GM12878 (cell line): Measurements from ENCODE around the gene ELAVL2. TPM values are rescaled to one million over a fixed set of nuclear protein-coding genes. Genes with fewer than 3 reads are reported as not detected.

ENCODE experiments used
- ATAC-seq: fragments of 200-7000 bp; cut with Tn5 transposase; 3 replicates; pipeline ENCODE4 v1.9.1; 2020; ENCODE audit warnings: mild to moderate bottlenecking, moderate library complexity
- BruUV-seq: library from RNA; stranded (reverse); fragments of 400-500 nt; replicated peaks from 2 replicates; lab custom pipeline; 2021; lab: Mats Ljungman, UMichigan
- CTCF ChIA-PET: fragments of 300-600 bp; sonication (Branson Sonifier 250); formaldehyde crosslinking; extraction: SDS; loops from one replicate; lab custom pipeline; 2021; ENCODE audit warnings: inconsistent platforms; lab: Yijun Ruan, JAX
- POLR2A ChIA-PET: fragments of 350-600 bp; formaldehyde crosslinking; extraction: SDS; loops from one replicate; lab custom pipeline; 2021; ENCODE audit warnings: inconsistent platforms; lab: Charles Lee
- RAD21 ChIA-PET: fragments of 300-600 bp; sonication (Branson Sonifier 250); formaldehyde crosslinking; loops from one replicate; lab custom pipeline; 2023; ENCODE audit warnings: antibody characterized with exemption; ENCODE audit not compliant: unreplicated experiment; lab: Charles Lee
- SMC1A ChIA-PET: fragments of 300-600 bp; sonication (Branson Sonifier 250); formaldehyde crosslinking; loops from one replicate; lab custom pipeline; 2023; ENCODE audit not compliant: unreplicated experiment, uncharacterized antibody; lab: Charles Lee
- DNase-seq: peaks from one replicate; pipeline ENCODE4 v3.0.0-alpha.2; 2011; ENCODE audit warnings: low read depth, low spot score
- FAIRE-seq: peaks from 3 replicates; lab custom pipeline; 2011; peaks lifted over from hg19 to GRCh38; lab: Jason Lieb, UNC
- H2AFZ ChIP-seq: 2 replicates; pipeline ENCODE4 v1.6.0; 2011; ENCODE audit warnings: low read depth, low read length, control low read depth; ENCODE audit not compliant: control insufficient read depth
- H3K27ac ChIP-seq: 2 replicates; pipeline ENCODE4 v1.5.1; 2011; ENCODE audit warnings: control low read depth; ENCODE audit not compliant: control insufficient read depth, insufficient read depth
- H3K27me3 ChIP-seq, 2 experiments: replicated peaks in 1 of 2; 2 replicates each; pipeline versions ENCODE4 v1.6.0 to v1.6.1; 2011; ENCODE audit warnings: low read length in 1 of 2; ENCODE audit not compliant: control insufficient read depth in 2 of 2, insufficient read depth in 2 of 2
- H3K36me3 ChIP-seq, 2 experiments: 2 replicates each; pipeline ENCODE4 v1.5.1; 2011; ENCODE audit warnings: low read length in 1 of 2; ENCODE audit not compliant: control insufficient read depth in 2 of 2, insufficient read depth in 2 of 2
- H3K4me1 ChIP-seq: 2 replicates; pipeline ENCODE4 v1.6.1; 2011; ENCODE audit warnings: mild to moderate bottlenecking, low read length, moderate library complexity, mixed read lengths; ENCODE audit not compliant: control insufficient read depth, insufficient read depth
- H3K4me2 ChIP-seq: 2 replicates; pipeline ENCODE4 v1.6.0; 2011; ENCODE audit warnings: control low read depth; ENCODE audit not compliant: control insufficient read depth, insufficient read depth
- H3K4me3 ChIP-seq: fragments of 200-600 bp; sonication (generic); 2 replicates; pipeline ENCODE4 v1.5.1; 2016
- H3K79me2 ChIP-seq: 2 replicates; pipeline ENCODE4 v1.6.0; 2011; ENCODE audit warnings: low read length; ENCODE audit not compliant: control insufficient read depth, insufficient read depth
- H3K9ac ChIP-seq: 2 replicates; pipeline ENCODE4 v1.8.0; 2011; ENCODE audit warnings: low read length, control low read depth, mixed read lengths; ENCODE audit not compliant: control insufficient read depth, insufficient read depth
- H3K9me3 ChIP-seq: replicated peaks from 3 replicates; pipeline ENCODE4 v1.5.1; 2011; ENCODE audit warnings: mild to moderate bottlenecking, low read length; ENCODE audit not compliant: control insufficient read depth, insufficient read depth
- H4K20me1 ChIP-seq: 2 replicates; pipeline ENCODE4 v1.6.0; 2011; ENCODE audit not compliant: control insufficient read depth, insufficient read depth
- GATAD2B ChIP-seq: fragments of 450-650 bp; conservative IDR thresholded peaks from 2 replicates; pipeline ENCODE4 v1.6.1; 2017; ENCODE audit warnings: low read depth, mild to moderate bottlenecking, moderate library complexity
- MYB ChIP-seq: fragments of 150-350 bp; IDR thresholded peaks from 2 replicates; pipeline ENCODE4 v1.6.1; 2014; ENCODE audit warnings: mild to moderate bottlenecking, low read depth, low read length, borderline replicate concordance
- TAF1 ChIP-seq: IDR thresholded peaks from 2 replicates; pipeline ENCODE4 v1.6.1; 2011; ENCODE audit warnings: mild to moderate bottlenecking, low read depth, low read length, borderline replicate concordance
- WGBS: methylation state at CpG from one replicate; pipeline ENCODE4 v1.1.6; 2016; ENCODE audit warnings: low lambda C conversion rate; ENCODE audit not compliant: insufficient replicate concordance, insufficient coverage; ENCODE audit errors: missing lambda C conversion rate; 5-methylcytosine and 5-hydroxymethylcytosine counted together
- in situ Hi-C: fragments of 300-500 bp; cut with MboI; formaldehyde crosslinking; loops from 9 replicates; pipeline ENCODE4 v1.14.3; 2018; ENCODE audit warnings: mixed read lengths
- intact Hi-C: fragments of 100-400 bp; cut with micrococcal nuclease; formaldehyde crosslinking; loops from one replicate; pipeline ENCODE4 v1.14.2; 2022; ENCODE audit not compliant: unreplicated experiment
- polyA plus RNA-seq, 11 experiments: library from polyadenylated mRNA; depleted of rRNA in 4 of 11; unstranded in 6 of 11; stranded (reverse) in 5 of 11; fragments of >200 nt; fragmentation: Nextera tagmentation in 4 of 11; fragmentation: Illumina TruSeq in 1 of 11; extraction: Ambion mirVana in 4 of 11; extraction: Trizol in 1 of 11; gene quantifications; 1 replicate in 1 of 11; 2 replicates in 10 of 11; pipeline versions ENCODE4 v1.2.1 to v1.2.3, GENCODE V29; 2011 to 2016; ENCODE audit warnings: inconsistent platforms in 2 of 11, missing spikeins in 2 of 11, low read depth in 1 of 11
- total RNA-seq, 4 experiments: library from RNA; depleted of rRNA in 3 of 4; stranded (reverse); fragments of >200 nt in 3 of 4; fragmentation: Illumina TruSeq in 1 of 4; extraction: Trizol in 1 of 4; gene quantifications; 2 replicates each; pipeline versions ENCODE4 v1.2.1 to v1.2.3, GENCODE V29; 2013 to 2021
- TF ChIP-seq, protein P1 (sequence below): IDR thresholded peaks from 2 replicates; pipeline ENCODE4 v1.6.1; 2012; ENCODE audit warnings: mild to moderate bottlenecking, low read depth, low read length

The ELAVL2 gene
- total and polyA plus RNA-seq, 10 of the 15 experiments (the other 5 are each of a cell fraction or from before 2014, with no cell fraction given) = 0.24 to 2.6 (median 0.76) TPM

GRCh38 chr9:23829580-23830475 lies 3.8 kb upstream of the ELAVL2 start:
- H3K9me3 ChIP-seq = no peaks in the 10 kb centered on the region; the same call in 2 of the 3 replicates
- no peaks in the 10 kb centered on the region for H3K4me1 ChIP-seq
- in situ Hi-C loops = no loop called here
- FAIRE-seq (no peak), DNase-seq (no peak), ATAC-seq (peak; percentile 4; the same call in 1 of the 3 replicates)
- intact Hi-C loops = no loop called here
- no peak overlapping the region for H3K27ac ChIP-seq
- CTCF ChIA-PET = no interaction called here
- no peaks in the 10 kb centered on the region for H3K79me2 ChIP-seq
- no peaks in the 10 kb centered on the region for H3K27me3 ChIP-seq
- no peak overlapping the region for H2AFZ ChIP-seq
- no peak overlapping the region for H3K4me2 ChIP-seq
- TF ChIP-seq, protein P1, sequence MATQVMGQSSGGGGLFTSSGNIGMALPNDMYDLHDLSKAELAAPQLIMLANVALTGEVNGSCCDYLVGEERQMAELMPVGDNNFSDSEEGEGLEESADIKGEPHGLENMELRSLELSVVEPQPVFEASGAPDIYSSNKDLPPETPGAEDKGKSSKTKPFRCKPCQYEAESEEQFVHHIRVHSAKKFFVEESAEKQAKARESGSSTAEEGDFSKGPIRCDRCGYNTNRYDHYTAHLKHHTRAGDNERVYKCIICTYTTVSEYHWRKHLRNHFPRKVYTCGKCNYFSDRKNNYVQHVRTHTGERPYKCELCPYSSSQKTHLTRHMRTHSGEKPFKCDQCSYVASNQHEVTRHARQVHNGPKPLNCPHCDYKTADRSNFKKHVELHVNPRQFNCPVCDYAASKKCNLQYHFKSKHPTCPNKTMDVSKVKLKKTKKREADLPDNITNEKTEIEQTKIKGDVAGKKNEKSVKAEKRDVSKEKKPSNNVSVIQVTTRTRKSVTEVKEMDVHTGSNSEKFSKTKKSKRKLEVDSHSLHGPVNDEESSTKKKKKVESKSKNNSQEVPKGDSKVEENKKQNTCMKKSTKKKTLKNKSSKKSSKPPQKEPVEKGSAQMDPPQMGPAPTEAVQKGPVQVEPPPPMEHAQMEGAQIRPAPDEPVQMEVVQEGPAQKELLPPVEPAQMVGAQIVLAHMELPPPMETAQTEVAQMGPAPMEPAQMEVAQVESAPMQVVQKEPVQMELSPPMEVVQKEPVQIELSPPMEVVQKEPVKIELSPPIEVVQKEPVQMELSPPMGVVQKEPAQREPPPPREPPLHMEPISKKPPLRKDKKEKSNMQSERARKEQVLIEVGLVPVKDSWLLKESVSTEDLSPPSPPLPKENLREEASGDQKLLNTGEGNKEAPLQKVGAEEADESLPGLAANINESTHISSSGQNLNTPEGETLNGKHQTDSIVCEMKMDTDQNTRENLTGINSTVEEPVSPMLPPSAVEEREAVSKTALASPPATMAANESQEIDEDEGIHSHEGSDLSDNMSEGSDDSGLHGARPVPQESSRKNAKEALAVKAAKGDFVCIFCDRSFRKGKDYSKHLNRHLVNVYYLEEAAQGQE = peak; percentile 93
- TF ChIP-seq TAF1 (no peak), MYB (no peak), GATAD2B (no peak)
- SMC1A ChIA-PET = interaction anchor here (0.7 to 1.8 kb wide), 3 partner anchors 13 to 69 kb away, joined by 3 to 4 read pairs (median 3); no protein-coding TSS in a partner anchor
- H4K20me1 ChIP-seq = no peaks in the 10 kb centered on the region
- no peaks in the 10 kb centered on the region for H3K36me3 ChIP-seq
- no TSS peak for BruUV-seq
- POLR2A ChIA-PET = no interaction called here
- RAD21 ChIA-PET = no interaction called here
- H3K4me3 ChIP-seq = no peak overlapping the region
- H3K9ac ChIP-seq = no peak overlapping the region
- 13% methylated on average over 22 of the region's 22 CpGs for WGBS
